Tibial nerve (tissue), 4 donors: ENCODE measurements around the gene BCKDHB. TPM values are rescaled to one million over a fixed set of nuclear protein-coding genes. Genes with fewer than 3 reads are reported as not detected.

Experiments
- DNase-seq, 2 donors: peaks; one replicate each; pipeline ENCODE4 v3.0.0-alpha.2; 2019; ENCODE audit warnings: low spot score in 2 of 2
- H3K27ac ChIP-seq, 4 donors: fragments of 200-600 bp; sonication (generic) in 3 of 4; one replicate each; pipeline ENCODE4 v1.5.1; 2017 to 2019; ENCODE audit warnings: mild to moderate bottlenecking in 1 of 4
- H3K27me3 ChIP-seq, 2 donors: fragments of 200-600 bp; sonication (generic) in 1 of 2; one replicate each; pipeline versions ENCODE4 v1.5.1 to v1.6.0; 2017 to 2019
- H3K36me3 ChIP-seq, 3 donors: fragments of 200-600 bp; sonication (generic); one replicate each; pipeline ENCODE4 v1.5.1; 2018 to 2019
- H3K4me1 ChIP-seq, 4 donors: fragments of 200-600 bp; sonication (generic) in 3 of 4; one replicate each; pipeline ENCODE4 v1.5.1; 2017 to 2019
- H3K4me3 ChIP-seq, 4 donors: fragments of 200-600 bp; sonication (generic) in 3 of 4; one replicate each; pipeline ENCODE4 v1.5.1; 2017 to 2019; ENCODE audit warnings: mild to moderate bottlenecking in 1 of 4, moderate library complexity in 1 of 4
- H3K9me3 ChIP-seq, 4 donors: fragments of 200-600 bp; sonication (generic) in 3 of 4; one replicate each; pipeline ENCODE4 v1.5.1; 2017 to 2019
- CTCF ChIP-seq, 5 experiments: fragments of 200-600 bp in 3 of 5; fragments of 450-650 bp in 2 of 5; sonication (generic) in 3 of 5; IDR thresholded peaks; one replicate each; pipeline ENCODE4 v1.5.1; 2016 to 2019; ENCODE audit warnings: antibody characterized with exemption in 5 of 5, mild to moderate bottlenecking in 3 of 5, moderate library complexity in 2 of 5
- EP300 ChIP-seq, 2 donors: sonication (generic); formaldehyde crosslinking; IDR thresholded peaks; one replicate each; pipeline ENCODE4 v1.6.1; 2017; ENCODE audit warnings: antibody characterized with exemption in 2 of 2, mild to moderate bottlenecking in 1 of 2
- POLR2A ChIP-seq, 2 donors: fragments of 450-650 bp; IDR thresholded peaks; one replicate each; pipeline ENCODE4 v1.6.1; 2017; ENCODE audit warnings: antibody characterized with exemption in 2 of 2, mild to moderate bottlenecking in 2 of 2, moderate library complexity in 2 of 2
- whole genome bisulfite sequencing, 2 donors: methylation state at CpG; one replicate each; pipeline ENCODE4 v1.1.5; 2018; 5-methylcytosine and 5-hydroxymethylcytosine counted together
- total RNA-seq, 4 donors: library from RNA; depleted of rRNA; stranded (reverse); fragments of >200 nt; gene quantifications; one replicate each; pipeline ENCODE4 v1.1.0, GENCODE V29; 2016

The BCKDHB gene
- total RNA-seq, 4 donors from 2014 or later, result 13.5 to 28.7 (median 23.4) TPM

DNA sequence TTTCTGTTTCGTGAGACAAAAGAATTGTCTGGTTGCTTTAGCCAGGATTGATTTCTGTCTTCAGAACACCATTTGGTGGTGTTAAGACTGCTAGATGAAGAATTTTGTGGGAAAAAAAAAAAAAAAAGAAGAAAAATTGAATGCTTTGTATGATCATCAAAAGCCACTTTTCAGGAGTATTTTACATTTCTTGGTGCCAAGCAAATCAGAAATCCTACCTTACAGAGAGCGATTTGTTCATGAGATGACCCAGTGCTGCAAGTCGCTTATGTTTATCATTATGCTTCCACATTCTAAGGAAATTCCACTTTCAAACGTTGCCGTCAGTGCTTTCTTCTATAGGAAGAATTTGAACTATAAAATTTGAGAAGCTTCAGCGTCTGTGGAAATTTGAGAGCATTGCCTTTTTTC lies 228.7 kb downstream of the BCKDHB start:
- TF ChIP-seq EP300 (IDR thresholded peaks at IDR 0.05), result no peak
- no peak for TF ChIP-seq CTCF (IDR thresholded peaks at IDR 0.05)
- TF ChIP-seq POLR2A (IDR thresholded peaks at IDR 0.05), result no peak
- DNase-seq, result no peak
- Histone ChIP-seq H3K9me3 (no peaks in the 10 kb centered on the region), H3K27me3 (no peaks in the 10 kb centered on the region), H3K36me3 (no peaks in the 10 kb centered on the region), H3K4me3 (peak overlapping the region in 2 of 4 donors; percentile 27 to 33), H3K27ac (peak overlapping the region in 2 of 4 donors; percentile 41 to 66), H3K4me1 (peaks cover 0 to 36% (median 5%) of the 10 kb centered on the region in 4 donors)
- 21 to 22% methylated on average over 6 of the region's 6 CpGs for WGBS, 2 donors

DNA sequence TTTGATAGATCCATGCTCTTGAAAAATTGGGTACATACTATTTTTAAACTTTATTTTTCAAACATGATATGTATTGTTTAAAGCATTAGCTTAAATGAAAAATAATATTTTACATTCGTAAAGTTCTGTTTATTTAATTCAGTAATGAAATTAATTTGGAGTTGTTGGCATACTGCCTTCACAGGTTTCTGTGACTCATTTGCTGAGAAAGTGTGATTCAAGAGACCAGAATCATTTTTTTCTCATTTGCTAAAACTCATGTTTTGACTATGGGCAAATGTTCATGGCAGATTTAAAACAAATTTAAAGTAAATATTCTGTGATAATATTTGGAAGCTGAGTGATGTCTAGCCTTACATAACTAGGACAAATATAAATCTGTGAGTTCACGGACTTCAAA lies 230.4 kb downstream of the BCKDHB start:
- no peak for DNase-seq
- TF ChIP-seq POLR2A (IDR thresholded peaks at IDR 0.05) (no peak), CTCF (IDR thresholded peaks at IDR 0.05) (no peak), EP300 (IDR thresholded peaks at IDR 0.05) (no peak)
- no peaks in the 10 kb centered on the region for H3K27me3 ChIP-seq
- H3K9me3 ChIP-seq, result no peaks in the 10 kb centered on the region
- peak overlapping the region in 1 of 4 donors; percentile 13 for H3K27ac ChIP-seq
- no peak overlapping the region for H3K4me3 ChIP-seq
- 76 to 77% methylated on average over 2 of the region's 2 CpGs for WGBS, 2 donors
- H3K36me3 ChIP-seq, result no peaks in the 10 kb centered on the region
- peaks cover 0 to 36% (median 5%) of the 10 kb centered on the region in 4 donors for H3K4me1 ChIP-seq

DNA sequence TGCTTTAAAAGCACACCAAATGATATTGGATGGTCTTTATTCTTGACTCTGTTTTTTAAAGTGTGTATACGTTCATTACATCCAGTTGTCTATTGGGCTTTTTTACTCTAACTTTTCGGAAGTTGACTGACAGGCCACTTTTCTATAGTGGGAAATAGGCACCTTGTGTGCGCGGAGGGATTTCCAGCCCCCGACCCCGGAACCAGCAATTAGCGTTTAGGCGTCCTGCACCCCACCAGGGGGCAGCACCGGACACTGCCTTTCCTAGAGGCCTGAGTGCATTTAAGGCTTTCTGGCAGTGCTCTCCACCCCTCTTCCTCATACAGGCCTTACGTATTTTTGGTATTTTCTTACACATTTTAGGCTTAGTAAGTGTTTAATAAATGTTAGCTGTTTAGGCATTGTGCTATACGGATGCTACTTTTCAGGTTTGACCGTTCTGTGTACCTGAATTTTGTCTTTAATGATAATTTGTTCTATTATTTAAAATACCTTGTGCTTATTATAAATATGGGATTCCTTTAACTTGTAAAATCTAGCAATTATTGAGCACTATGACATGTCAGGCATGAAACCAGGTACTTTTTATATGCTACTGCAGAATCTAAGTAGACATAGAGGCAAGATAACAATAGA lies 231.8 kb downstream of the BCKDHB start:
- DNase-seq, result peak in 1 of 2 donors; percentile 29
- Histone ChIP-seq H3K36me3 (no peaks in the 10 kb centered on the region), H3K27ac (peak overlapping the region in 1 of 4 donors; percentile 15), H3K9me3 (no peaks in the 10 kb centered on the region), H3K27me3 (no peaks in the 10 kb centered on the region), H3K4me1 (peaks cover 0 to 36% (median 5%) of the 10 kb centered on the region in 4 donors), H3K4me3 (no peak overlapping the region)
- 59% methylated on average over 12 of the region's 12 CpGs for WGBS, 2 donors
- TF ChIP-seq CTCF (IDR thresholded peaks at IDR 0.05) (peak; percentile 38 to 63 (median 51)), EP300 (IDR thresholded peaks at IDR 0.05) (no peak)

DNA sequence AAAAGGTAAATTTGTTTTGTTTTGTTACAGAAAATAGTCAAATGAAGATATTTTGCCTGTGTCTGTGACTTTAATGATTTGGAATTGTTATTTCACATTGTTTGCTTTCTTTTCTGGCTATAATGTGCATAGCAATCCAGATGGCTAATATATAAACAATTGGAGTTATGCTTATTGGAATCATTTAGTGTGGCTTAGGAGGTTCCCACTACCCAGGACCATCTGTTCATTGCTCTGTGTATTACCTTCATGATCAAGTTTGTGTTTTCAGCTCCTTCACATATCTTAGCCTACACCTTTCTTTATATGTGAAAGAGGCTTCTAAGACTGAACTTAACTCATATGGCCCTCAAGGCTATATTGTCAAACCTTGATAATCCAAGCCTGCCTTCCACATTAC lies 232.9 kb downstream of the BCKDHB start:
- no peak for TF ChIP-seq POLR2A (IDR thresholded peaks at IDR 0.05)
- no peak for TF ChIP-seq CTCF (IDR thresholded peaks at IDR 0.05)
- TF ChIP-seq EP300 (IDR thresholded peaks at IDR 0.05), result no peak
- no peak for DNase-seq
- Histone ChIP-seq H3K4me3 (no peak overlapping the region), H3K4me1 (peaks cover 0 to 25% (median 4%) of the 10 kb centered on the region in 4 donors), H3K9me3 (no peaks in the 10 kb centered on the region), H3K36me3 (no peaks in the 10 kb centered on the region), H3K27me3 (no peaks in the 10 kb centered on the region), H3K27ac (no peak overlapping the region)

- H3K36me3 ChIP-seq, result no peaks in the 10 kb centered on the region
- H3K9me3 ChIP-seq, result no peaks in the 10 kb centered on the region
- no peak overlapping the region for H3K4me3 ChIP-seq
- DNase-seq, result no peak
- no peaks in the 10 kb centered on the region for H3K27me3 ChIP-seq
- H3K27ac ChIP-seq, result no peak overlapping the region
- no peak for TF ChIP-seq POLR2A (IDR thresholded peaks at IDR 0.05)
- no peak for TF ChIP-seq EP300 (IDR thresholded peaks at IDR 0.05)
- TF ChIP-seq CTCF (IDR thresholded peaks at IDR 0.05), result no peak
- peaks cover 0 to 19% (median 2%) of the 10 kb centered on the region in 4 donors for H3K4me1 ChIP-seq
- WGBS, 2 donors, result 82 to 91% methylated on average over 4 of the region's 4 CpGs
Measured at GRCh38 chr6:80340280-80340679, 233.8 kb downstream of the BCKDHB start.
